Gastrocnemius medialis (tissue), 4 donors: ENCODE results near the gene COL4A6.

Experiments
- POLR2A ChIP-seq, 2 donors: fragments of 450-650 bp; IDR thresholded peaks; one replicate each; pipeline ENCODE4 v1.6.1; 2017; ENCODE audit warnings: antibody characterized with exemption in 2 of 2, mild to moderate bottlenecking in 2 of 2, moderate library complexity in 2 of 2
- TF ChIP-seq, protein P1 (sequence below), 5 experiments: fragments of 450-650 bp in 3 of 5; fragments of 200-600 bp in 2 of 5; sonication (generic) in 2 of 5; IDR thresholded peaks in 4 of 5; conservative IDR thresholded peaks in 1 of 5; 1 replicate in 4 of 5; 2 replicates in 1 of 5; pipeline ENCODE4 v1.5.1; 2016 to 2019; ENCODE audit warnings: antibody characterized with exemption in 5 of 5, mild to moderate bottlenecking in 3 of 5, moderate library complexity in 3 of 5

DNA sequence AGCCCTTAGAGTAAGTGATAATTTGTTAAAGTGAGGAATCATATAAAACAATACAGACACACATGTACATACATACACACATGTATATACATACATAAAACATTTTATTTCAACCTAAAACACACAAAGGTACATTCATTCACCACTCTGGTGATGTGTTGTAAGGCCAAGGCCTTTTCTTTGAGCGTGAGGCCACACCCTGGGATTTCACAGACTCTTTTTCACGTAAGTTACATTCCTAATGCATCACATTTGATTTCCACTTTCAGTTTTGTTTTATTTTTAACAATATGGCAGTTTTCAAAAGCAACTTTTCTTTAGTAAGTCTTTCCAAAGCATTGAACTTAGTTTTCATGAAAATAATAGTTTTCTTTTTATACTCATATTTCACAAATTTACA, 170.7 kb downstream of the COL4A6 start:
- TF ChIP-seq, protein P1, sequence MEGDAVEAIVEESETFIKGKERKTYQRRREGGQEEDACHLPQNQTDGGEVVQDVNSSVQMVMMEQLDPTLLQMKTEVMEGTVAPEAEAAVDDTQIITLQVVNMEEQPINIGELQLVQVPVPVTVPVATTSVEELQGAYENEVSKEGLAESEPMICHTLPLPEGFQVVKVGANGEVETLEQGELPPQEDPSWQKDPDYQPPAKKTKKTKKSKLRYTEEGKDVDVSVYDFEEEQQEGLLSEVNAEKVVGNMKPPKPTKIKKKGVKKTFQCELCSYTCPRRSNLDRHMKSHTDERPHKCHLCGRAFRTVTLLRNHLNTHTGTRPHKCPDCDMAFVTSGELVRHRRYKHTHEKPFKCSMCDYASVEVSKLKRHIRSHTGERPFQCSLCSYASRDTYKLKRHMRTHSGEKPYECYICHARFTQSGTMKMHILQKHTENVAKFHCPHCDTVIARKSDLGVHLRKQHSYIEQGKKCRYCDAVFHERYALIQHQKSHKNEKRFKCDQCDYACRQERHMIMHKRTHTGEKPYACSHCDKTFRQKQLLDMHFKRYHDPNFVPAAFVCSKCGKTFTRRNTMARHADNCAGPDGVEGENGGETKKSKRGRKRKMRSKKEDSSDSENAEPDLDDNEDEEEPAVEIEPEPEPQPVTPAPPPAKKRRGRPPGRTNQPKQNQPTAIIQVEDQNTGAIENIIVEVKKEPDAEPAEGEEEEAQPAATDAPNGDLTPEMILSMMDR (IDR thresholded peaks at IDR 0.05 in 4 of 5, conservative IDR thresholded peaks at IDR 0.05 in 1 of 5), result no peak
- TF ChIP-seq POLR2A (IDR thresholded peaks at IDR 0.05), result no peak
